GM18519 (cell line): ENCODE data around the gene SDC1.

Experiments
- ATAC-seq: cut with Tn5 transposase; IDR thresholded peaks from one replicate; pipeline ENCODE4 v1.9.1; 2021; ENCODE audit warnings: mild to moderate bottlenecking, moderate library complexity; ENCODE audit not compliant: unreplicated experiment, low FRiP score

SDC1 gene

GRCh38 chr2:20229322-20230113 lies 4.6 kb upstream of the SDC1 start:
- no peak for ATAC-seq

GRCh38 chr2:20227894-20228505 lies 3.1 kb upstream of the SDC1 start:
- ATAC-seq = no peak

- no peak for ATAC-seq
Measured at GRCh38 chr2:20226152-20226545, 1.2 kb upstream of the SDC1 start.

GRCh38 chr2:20225294-20226151 lies 593 bp upstream of the SDC1 start:
- ATAC-seq = no peak

GRCh38 chr2:20224164-20224715 lies 690 bp downstream of the SDC1 start:
- no peak for ATAC-seq

GRCh38 chr2:20223407-20224163 lies 1.3 kb downstream of the SDC1 start:
- no peak for ATAC-seq

- ATAC-seq = no peak
Measured at GRCh38 chr2:20222769-20223406, 2.0 kb downstream of the SDC1 start.

- no peak for ATAC-seq
Measured at GRCh38 chr2:20222014-20222768, 2.7 kb downstream of the SDC1 start.

- no peak for ATAC-seq
Measured at GRCh38 chr2:20221555-20221973, 3.4 kb downstream of the SDC1 start.

GRCh38 chr2:20220806-20221554 lies 4.0 kb downstream of the SDC1 start:
- ATAC-seq = no peak

GRCh38 chr2:20219763-20220380 lies 5.1 kb downstream of the SDC1 start:
- ATAC-seq = no peak

- ATAC-seq = no peak
Measured at GRCh38 chr2:20218331-20219320, 6.3 kb downstream of the SDC1 start.

GRCh38 chr2:20217041-20217970 lies 7.6 kb downstream of the SDC1 start:
- ATAC-seq = no peak

- no peak for ATAC-seq
Measured at GRCh38 chr2:20216130-20217025, 8.6 kb downstream of the SDC1 start.
